OCI-LY7 (cell line): ENCODE results near the gene DLGAP1. TPM values are rescaled to one million over a fixed set of nuclear protein-coding genes. Genes with fewer than 3 reads are reported as not detected.

Experiments
- BruUV-seq: library from RNA; stranded (reverse); fragments of 400-500 nt; replicated peaks from 2 replicates; lab custom pipeline; 2021; lab: Mats Ljungman, UMichigan
- CTCF ChIA-PET: fragments of 300-600 bp; sonication (Branson Sonifier 250); formaldehyde crosslinking; loops from one replicate; lab custom pipeline; 2022; ENCODE audit warnings: antibody characterized with exemption; ENCODE audit not compliant: unreplicated experiment; lab: Charles Lee
- POLR2A ChIA-PET: fragments of 300-600 bp; sonication (Branson Sonifier 250); formaldehyde crosslinking; loops from one replicate; lab custom pipeline; 2022; ENCODE audit warnings: antibody characterized with exemption; lab: Charles Lee
- DNase-seq: peaks from one replicate; pipeline ENCODE4 v3.0.0-alpha.2; 2015; ENCODE audit warnings: low spot score
- H2AFZ ChIP-seq: fragments of 200-600 bp; sonication (generic), shearing (Covaris generic); 2 replicates; pipeline ENCODE4 v1.6.1; 2014; ENCODE audit warnings: mild to moderate bottlenecking, antibody characterized with exemption, low read length, moderate library complexity
- H3K27ac ChIP-seq: fragments of 200-600 bp; sonication (generic); 2 replicates; pipeline ENCODE4 v1.5.1; 2014; ENCODE audit warnings: mixed run types, low read depth, mild to moderate bottlenecking, moderate library complexity, low read length, inconsistent platforms; ENCODE audit not compliant: poor library complexity, severe bottlenecking
- H3K36me3 ChIP-seq: fragments of 200-600 bp; sonication (generic); 2 replicates; pipeline ENCODE4 v1.6.1; 2014; ENCODE audit warnings: mild to moderate bottlenecking, antibody characterized with exemption, low read length, moderate library complexity, mixed read lengths; ENCODE audit not compliant: insufficient read depth
- H3K4me1 ChIP-seq: fragments of 200-600 bp; sonication (generic); 2 replicates; pipeline ENCODE4 v1.5.1; 2014; ENCODE audit warnings: mild to moderate bottlenecking, low read length; ENCODE audit not compliant: insufficient read depth, poor library complexity, severe bottlenecking
- H3K4me2 ChIP-seq: fragments of 200-600 bp; sonication (generic); 2 replicates; pipeline ENCODE4 v1.6.1; 2014; ENCODE audit warnings: mild to moderate bottlenecking, low read length
- H3K4me3 ChIP-seq: fragments of 200-600 bp; sonication (generic); 2 replicates; pipeline ENCODE4 v1.5.1; 2014; ENCODE audit warnings: mild to moderate bottlenecking, low read depth, low read length; ENCODE audit not compliant: poor library complexity, severe bottlenecking
- H3K79me2 ChIP-seq: fragments of 200-600 bp; sonication (generic); 2 replicates; pipeline ENCODE4 v1.6.1; 2016; ENCODE audit warnings: low read depth, mild to moderate bottlenecking, low read length, moderate library complexity, mixed read lengths; ENCODE audit not compliant: insufficient read depth
- H3K9me2 ChIP-seq: fragments of 200-600 bp; sonication (generic); 2 replicates; pipeline ENCODE4 v1.6.1; 2016; ENCODE audit warnings: mild to moderate bottlenecking, low read length, mixed read lengths; ENCODE audit not compliant: insufficient read depth
- H3K9me3 ChIP-seq: fragments of 200-600 bp; sonication (generic); 2 replicates; pipeline ENCODE4 v1.6.1; 2014; ENCODE audit warnings: mild to moderate bottlenecking, mixed run types, low read length, mixed read lengths
- H4K20me1 ChIP-seq: fragments of 200-600 bp; sonication (generic); 2 replicates; pipeline ENCODE4 v1.6.1; 2014; ENCODE audit warnings: mild to moderate bottlenecking, antibody characterized with exemption, low read length, moderate library complexity, mixed read lengths; ENCODE audit not compliant: insufficient read depth
- EZH2phosphoT487 ChIP-seq: fragments of 200-600 bp; sonication (generic); IDR thresholded peaks from 2 replicates; pipeline ENCODE4 v1.6.1; 2018; ENCODE audit warnings: low read depth, borderline replicate concordance, mild to moderate bottlenecking, mixed run types, antibody characterized with exemption, low read length, moderate library complexity, mixed read lengths
- intact Hi-C: fragments of 100-400 bp; cut with micrococcal nuclease; formaldehyde crosslinking; loops from one replicate; pipeline ENCODE4 v1.10.0; 2022; ENCODE audit not compliant: unreplicated experiment
- total RNA-seq, 2 experiments: library from RNA; depleted of rRNA in 1 of 2; stranded (reverse); fragments of >200 nt in 1 of 2; shearing (Covaris generic) in 1 of 2; gene quantifications; 2 replicates each; pipeline ENCODE4 v1.2.3, GENCODE V29; 2014 to 2022
- TF ChIP-seq, protein P1 (sequence below): fragments of 200-600 bp; sonication (generic); conservative IDR thresholded peaks from 2 replicates; pipeline ENCODE4 v1.5.1; 2014; ENCODE audit warnings: mild to moderate bottlenecking, antibody characterized with exemption, low read length, moderate library complexity, mixed read lengths

DLGAP1 gene
- total RNA-seq, 2 experiments from 2014 or later = 0.22 TPM; not detected in 1

- POLR2A ChIA-PET = interaction anchor here (1.1 to 1.3 kb wide), 2 partner anchors 45 to 75 kb away, joined by 3 read pairs; no protein-coding TSS in a partner anchor
- intact Hi-C loops = no loop called here
- TF ChIP-seq, protein P1, sequence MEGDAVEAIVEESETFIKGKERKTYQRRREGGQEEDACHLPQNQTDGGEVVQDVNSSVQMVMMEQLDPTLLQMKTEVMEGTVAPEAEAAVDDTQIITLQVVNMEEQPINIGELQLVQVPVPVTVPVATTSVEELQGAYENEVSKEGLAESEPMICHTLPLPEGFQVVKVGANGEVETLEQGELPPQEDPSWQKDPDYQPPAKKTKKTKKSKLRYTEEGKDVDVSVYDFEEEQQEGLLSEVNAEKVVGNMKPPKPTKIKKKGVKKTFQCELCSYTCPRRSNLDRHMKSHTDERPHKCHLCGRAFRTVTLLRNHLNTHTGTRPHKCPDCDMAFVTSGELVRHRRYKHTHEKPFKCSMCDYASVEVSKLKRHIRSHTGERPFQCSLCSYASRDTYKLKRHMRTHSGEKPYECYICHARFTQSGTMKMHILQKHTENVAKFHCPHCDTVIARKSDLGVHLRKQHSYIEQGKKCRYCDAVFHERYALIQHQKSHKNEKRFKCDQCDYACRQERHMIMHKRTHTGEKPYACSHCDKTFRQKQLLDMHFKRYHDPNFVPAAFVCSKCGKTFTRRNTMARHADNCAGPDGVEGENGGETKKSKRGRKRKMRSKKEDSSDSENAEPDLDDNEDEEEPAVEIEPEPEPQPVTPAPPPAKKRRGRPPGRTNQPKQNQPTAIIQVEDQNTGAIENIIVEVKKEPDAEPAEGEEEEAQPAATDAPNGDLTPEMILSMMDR = no peak
- TF ChIP-seq EZH2phosphoT487 = no peak
- Histone ChIP-seq H3K4me3 (no peak overlapping the region), H3K9me2 (no peaks in the 10 kb centered on the region), H3K9me3 (no peaks in the 10 kb centered on the region), H3K36me3 (0 out of 2 replicates have a peak, but pooled peaks cover 6% of the 10 kb centered on the region), H3K4me1 (peaks cover 7% of the 10 kb centered on the region), H2AFZ (no peak overlapping the region), H4K20me1 (no peaks in the 10 kb centered on the region), H3K27ac (no peak overlapping the region), H3K4me2 (no peak overlapping the region), H3K79me2 (no peaks in the 10 kb centered on the region)
- BruUV-seq = no TSS peak
- CTCF ChIA-PET = no interaction called here
- DNase-seq = no peak
Observed at GRCh38 chr18:3510896-3511295, 944.2 kb downstream of the DLGAP1 start.

DNA sequence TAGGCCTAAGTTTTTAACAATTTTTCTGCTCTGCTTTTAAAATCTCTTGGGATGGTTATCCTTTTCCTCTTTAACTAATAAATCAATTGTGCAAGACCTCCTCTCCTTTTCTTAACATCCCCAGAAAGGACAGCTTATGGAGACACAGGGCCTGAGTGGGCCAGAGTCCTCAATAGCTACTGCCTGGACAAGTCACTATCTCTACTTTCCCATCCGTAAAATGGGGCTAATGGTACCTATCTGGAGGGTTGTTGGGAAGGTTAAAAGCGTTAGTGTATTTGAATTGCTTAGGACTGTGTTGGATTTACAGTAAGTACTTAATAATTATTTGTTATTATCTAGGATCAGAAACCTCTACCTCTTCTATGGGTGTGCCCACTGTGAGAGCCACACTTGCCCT is 945.1 kb downstream of the DLGAP1 start:
- Histone ChIP-seq H3K79me2 (no peaks in the 10 kb centered on the region), H2AFZ (no peak overlapping the region), H3K9me3 (no peaks in the 10 kb centered on the region), H3K9me2 (no peaks in the 10 kb centered on the region), H3K4me2 (no peak overlapping the region), H3K4me1 (peaks cover 7% of the 10 kb centered on the region), H3K27ac (no peak overlapping the region), H3K36me3 (0 out of 2 replicates have a peak, but pooled peaks cover 6% of the 10 kb centered on the region), H3K4me3 (no peak overlapping the region), H4K20me1 (no peaks in the 10 kb centered on the region)
- no peak for TF ChIP-seq EZH2phosphoT487
- TF ChIP-seq, protein P1 = no peak
- ChIA-PET CTCF (no interaction called here), POLR2A (interaction anchor here (0.6 to 1.3 kb wide), 2 partner anchors 44 to 190 kb away, joined by 3 read pairs; no protein-coding TSS in a partner anchor)
- no TSS peak for BruUV-seq
- no peak for DNase-seq
- intact Hi-C loops = no loop called here
